GM13977 (cell line): Measurements from ENCODE around the gene CDC45.

Source experiments
- DNase-seq: peaks from one replicate; pipeline ENCODE4 v3.0.0; 2012; ENCODE audit warnings: low spot score
- CTCF ChIP-seq: IDR thresholded peaks from 2 replicates; pipeline ENCODE4 v1.5.1; 2012; ENCODE audit warnings: mild to moderate bottlenecking, control low read depth; ENCODE audit not compliant: insufficient read depth; ENCODE audit errors: extremely low read depth, missing control alignments
- in situ Hi-C: fragments of 300-500 bp; cut with MboI; formaldehyde crosslinking; loops from one replicate; pipeline ENCODE4 v1.12.0; 2022; ENCODE audit warnings: low sequenced_read_pairs, low pct_unique_long_range_greater_than_20kb, mixed read lengths, inconsistent platforms; ENCODE audit not compliant: unreplicated experiment

The CDC45 gene

GRCh38 chr22:19463491-19464469 lies 15.9 kb upstream of the CDC45 start:
- DNase-seq, result no peak

GRCh38 chr22:19464546-19464945 lies 15.2 kb upstream of the CDC45 start:
- no peak for TF ChIP-seq CTCF
- in situ Hi-C loops, result no loop called here
- no peak for DNase-seq

More at GRCh38 chr22:19463491-19464469, 15.9 kb upstream of the CDC45 start:
- in situ Hi-C loops, result no loop called here
- no peak for TF ChIP-seq CTCF

- no peak for TF ChIP-seq CTCF
- DNase-seq, result no peak
- in situ Hi-C loops, result no loop called here
Observed at GRCh38 chr22:19464975-19465374, 14.7 kb upstream of the CDC45 start.

GRCh38 chr22:19466126-19466716 lies 13.5 kb upstream of the CDC45 start:
- TF ChIP-seq CTCF, result no peak
- DNase-seq, result no peak

GRCh38 chr22:19466848-19467752 lies 12.6 kb upstream of the CDC45 start:
- no peak for DNase-seq
- no peak for TF ChIP-seq CTCF
- in situ Hi-C loops, result no loop called here

More at GRCh38 chr22:19466126-19466716, 13.5 kb upstream of the CDC45 start:
- in situ Hi-C loops, result no loop called here

GRCh38 chr22:19467912-19468311 lies 11.8 kb upstream of the CDC45 start:
- no peak for DNase-seq
- no peak for TF ChIP-seq CTCF
- in situ Hi-C loops, result no loop called here
